IPS-20b (cell line): Measurements from ENCODE around the gene SLC37A1.

Experiments
- H3K27ac ChIP-seq: one replicate; pipeline ENCODE4 v1.5.1; 2013; ENCODE audit warnings: low read length
- H3K27me3 ChIP-seq: 2 replicates; pipeline ENCODE4 v1.6.1; 2013; ENCODE audit warnings: mild to moderate bottlenecking, low read length, inconsistent platforms; ENCODE audit not compliant: insufficient read depth
- H3K36me3 ChIP-seq: 2 replicates; pipeline ENCODE4 v1.6.1; 2013; ENCODE audit warnings: low read depth, mild to moderate bottlenecking, inconsistent platforms, low read length, moderate library complexity; ENCODE audit not compliant: insufficient read depth
- H3K4me1 ChIP-seq: 2 replicates; pipeline ENCODE4 v1.6.1; 2013; ENCODE audit warnings: mild to moderate bottlenecking, control low read depth, inconsistent platforms, low read length, moderate library complexity; ENCODE audit not compliant: insufficient read depth
- H3K4me3 ChIP-seq: 2 replicates; pipeline ENCODE4 v1.5.1; 2013; ENCODE audit warnings: mild to moderate bottlenecking, low read length, inconsistent platforms
- H3K9ac ChIP-seq: 2 replicates; pipeline ENCODE4 v1.6.1; 2013; ENCODE audit warnings: low read depth, mild to moderate bottlenecking, inconsistent platforms, low read length, moderate library complexity
- H3K9me3 ChIP-seq: 2 replicates; pipeline ENCODE4 v1.6.1; 2013; ENCODE audit warnings: mild to moderate bottlenecking, low read depth, low read length, inconsistent platforms; ENCODE audit not compliant: insufficient read depth

The SLC37A1 gene

DNA sequence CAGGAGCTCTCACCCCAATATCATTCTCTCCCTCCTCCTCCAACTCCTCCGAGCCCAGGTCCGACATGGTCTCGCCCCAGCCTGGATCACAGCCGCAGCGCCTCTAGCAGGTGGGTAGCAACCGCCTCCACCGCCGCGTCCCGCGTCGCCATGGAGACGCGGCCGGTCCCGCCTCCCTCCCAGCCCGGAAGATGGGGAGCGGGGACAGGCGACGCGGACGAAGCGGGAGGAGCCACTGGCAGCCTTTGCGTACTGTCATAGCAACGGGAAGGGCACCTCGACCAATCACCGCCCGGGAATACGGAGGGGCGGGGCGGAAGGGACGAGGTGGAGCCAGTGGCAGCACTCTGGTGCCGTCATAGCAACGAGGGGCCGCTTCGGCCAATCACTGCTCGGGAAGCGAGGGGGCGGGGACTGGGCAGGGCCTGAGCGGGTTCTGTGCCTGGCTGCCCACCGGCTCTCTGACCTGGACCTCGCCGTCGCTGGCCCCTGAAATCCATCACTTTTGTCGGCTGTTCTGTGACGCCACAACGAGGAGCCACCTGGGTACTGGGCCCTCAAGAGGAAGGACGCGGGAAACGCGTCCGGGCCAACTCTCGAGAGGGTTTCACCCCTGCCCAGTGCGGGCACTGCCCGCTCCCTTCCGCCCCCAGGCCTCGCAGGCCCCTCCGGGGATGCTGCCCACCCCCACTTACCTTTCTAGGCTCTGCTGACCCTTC is 17.4 kb upstream of the SLC37A1 start, which contains the start of gene RSPH1:
RSPH1 (minus strand) TSS at position 105 of the 719 bp plus-strand sequence; CDS start at position 67, 38 bp downstream.
- H3K36me3 ChIP-seq, result no peaks in the 10 kb centered on the region
- H3K4me3 ChIP-seq, result peak within 1 kb of the TSS; percentile 91
- H3K9ac ChIP-seq, result peak within 1 kb of the TSS; percentile 86; the same call in 1 of the 2 replicates
- peak within 1 kb of the TSS; percentile 59 for H3K27ac ChIP-seq
- H3K9me3 ChIP-seq, result no peaks in the 10 kb centered on the region
- peaks cover 11% of the 10 kb centered on the region for H3K27me3 ChIP-seq
- peaks cover 10% of the 10 kb centered on the region for H3K4me1 ChIP-seq

DNA sequence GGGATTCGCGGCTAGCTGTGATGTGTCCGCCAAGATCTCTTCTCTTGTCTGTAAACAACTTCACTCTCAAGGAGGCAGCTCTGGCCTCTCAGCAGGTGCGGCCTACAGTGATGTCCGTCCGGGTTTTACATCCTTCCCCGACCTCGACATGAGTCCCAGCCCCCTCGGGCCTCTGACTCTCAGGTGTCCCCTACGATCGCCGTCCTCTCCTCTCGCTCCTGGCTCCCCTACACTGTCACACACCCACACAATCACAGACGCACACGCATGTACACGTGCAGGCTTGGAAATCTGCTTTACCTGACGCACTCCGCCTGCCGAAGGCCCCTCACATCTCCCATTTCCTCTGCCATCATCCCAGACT is 16.8 kb upstream of the SLC37A1 start:
- peak overlapping the region; percentile 59 for H3K27ac ChIP-seq
- no peaks in the 10 kb centered on the region for H3K36me3 ChIP-seq
- peaks cover 11% of the 10 kb centered on the region for H3K27me3 ChIP-seq
- peak overlapping the region; percentile 86; the same call in 1 of the 2 replicates for H3K9ac ChIP-seq
- H3K4me3 ChIP-seq, result peak overlapping the region; percentile 91
- H3K4me1 ChIP-seq, result peaks cover 10% of the 10 kb centered on the region
- H3K9me3 ChIP-seq, result no peaks in the 10 kb centered on the region

DNA sequence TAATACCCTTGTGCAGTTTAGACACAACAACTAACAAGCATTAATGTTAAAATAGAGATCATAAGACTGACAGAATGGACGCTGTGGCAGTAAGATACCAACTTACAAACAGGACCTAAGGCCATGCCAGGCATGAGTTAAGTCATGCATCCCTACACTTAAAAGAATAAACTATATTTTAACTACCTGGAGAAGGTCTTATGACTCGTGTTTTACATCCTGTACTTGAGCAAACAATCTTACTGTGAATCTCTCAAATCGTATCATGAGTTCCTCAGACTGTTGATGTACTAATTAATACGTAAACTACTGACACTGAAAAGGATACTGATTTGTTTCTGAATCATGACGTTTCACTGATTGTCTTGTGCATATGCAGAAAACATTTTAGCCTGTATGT is 15.6 kb upstream of the SLC37A1 start:
- no peaks in the 10 kb centered on the region for H3K9me3 ChIP-seq
- H3K27ac ChIP-seq, result no peak overlapping the region
- H3K9ac ChIP-seq, result no peak overlapping the region

DNA sequence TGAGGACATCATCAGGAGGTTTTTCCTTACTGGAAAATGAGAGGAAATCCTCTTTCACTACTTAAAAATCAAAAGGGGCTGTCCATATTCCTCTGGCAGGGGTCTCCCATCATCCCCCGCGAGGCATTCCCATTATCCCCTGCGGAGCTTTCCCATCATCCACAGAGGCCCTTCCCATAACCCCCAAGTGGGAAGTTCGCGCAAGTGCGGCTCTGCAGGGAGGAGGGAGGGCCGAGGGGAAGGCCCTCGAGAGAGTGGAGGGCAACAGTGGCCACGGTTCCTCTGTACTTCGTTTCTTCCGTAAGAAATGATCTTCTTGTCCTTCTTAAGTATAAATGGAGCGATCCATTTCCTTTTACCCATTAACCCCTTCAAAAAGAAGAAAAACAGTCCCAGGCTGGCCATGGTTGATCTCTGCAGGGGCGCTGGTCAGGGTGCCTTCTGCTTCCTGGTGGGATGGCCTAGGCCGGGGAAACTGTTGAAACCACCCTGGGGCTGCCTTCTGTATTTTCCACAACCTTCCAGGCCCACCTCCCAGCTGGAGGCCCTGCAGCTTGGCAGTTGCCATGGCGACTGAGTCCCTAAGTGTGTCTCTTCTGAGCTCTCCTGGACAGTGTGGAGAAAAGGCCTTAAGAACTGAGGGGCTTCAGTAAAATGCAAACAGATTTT is 14.1 kb upstream of the SLC37A1 start:
- Histone ChIP-seq H3K36me3 (no peaks in the 10 kb centered on the region), H3K27me3 (peaks cover 11% of the 10 kb centered on the region), H3K4me1 (peaks cover 5% of the 10 kb centered on the region; the same call in 1 of the 2 replicates), H3K9ac (no peak overlapping the region), H3K27ac (no peak overlapping the region), H3K4me3 (no peak overlapping the region), H3K9me3 (no peaks in the 10 kb centered on the region)

More for the DNA sequence above, 15.6 kb upstream of the SLC37A1 start:
- Histone ChIP-seq H3K4me3 (no peak overlapping the region), H3K4me1 (peaks cover 8% of the 10 kb centered on the region), H3K27me3 (peaks cover 11% of the 10 kb centered on the region), H3K36me3 (no peaks in the 10 kb centered on the region)

DNA sequence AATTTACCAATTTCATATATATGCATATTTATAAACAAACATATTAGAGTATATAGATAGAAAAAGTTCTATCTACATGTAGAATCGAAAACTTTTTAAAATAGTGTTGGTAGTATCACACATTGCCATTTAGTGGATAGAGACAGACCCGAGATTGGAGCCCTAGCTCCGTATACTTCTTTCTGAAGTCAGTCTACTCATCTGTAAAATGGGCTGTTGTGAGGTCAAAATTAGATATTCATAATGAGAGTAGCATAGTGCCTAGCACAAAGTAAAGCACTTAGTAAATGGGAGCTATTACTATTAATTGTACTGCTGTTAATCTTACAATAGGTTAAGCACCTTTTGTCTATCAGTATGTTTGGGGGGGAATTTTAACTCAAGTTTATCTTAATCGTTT is 13.4 kb upstream of the SLC37A1 start:
- H3K9ac ChIP-seq, result no peak overlapping the region
- no peak overlapping the region for H3K27ac ChIP-seq
- no peaks in the 10 kb centered on the region for H3K36me3 ChIP-seq
- H3K4me3 ChIP-seq, result no peak overlapping the region
- peaks cover 13% of the 10 kb centered on the region for H3K27me3 ChIP-seq
- no peaks in the 10 kb centered on the region for H3K9me3 ChIP-seq
- H3K4me1 ChIP-seq, result peaks cover 5% of the 10 kb centered on the region; the same call in 1 of the 2 replicates

DNA sequence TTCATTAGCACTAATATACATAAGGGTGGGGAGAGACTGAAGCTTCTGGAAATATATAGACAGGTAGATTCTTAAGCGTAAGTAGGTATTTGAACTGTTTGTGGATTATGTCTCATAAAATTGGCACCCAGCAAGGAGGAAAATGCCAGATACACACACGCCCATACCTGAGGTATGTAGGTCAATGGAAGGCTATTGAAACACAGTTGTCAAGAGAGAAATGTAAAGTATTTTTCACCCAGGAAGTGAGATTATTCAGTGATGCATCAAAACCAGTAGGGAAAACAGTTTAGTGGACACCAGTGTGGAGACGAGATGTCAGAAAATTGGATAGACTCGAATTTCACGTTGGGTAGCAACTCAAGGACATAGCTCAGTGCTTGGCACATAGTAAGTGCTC is 12.9 kb upstream of the SLC37A1 start:
- H3K27ac ChIP-seq, result no peak overlapping the region
- no peak overlapping the region for H3K9ac ChIP-seq
- H3K4me3 ChIP-seq, result no peak overlapping the region
- H3K36me3 ChIP-seq, result no peaks in the 10 kb centered on the region
- peaks cover 5% of the 10 kb centered on the region; the same call in 1 of the 2 replicates for H3K4me1 ChIP-seq
- H3K27me3 ChIP-seq, result peaks cover 10% of the 10 kb centered on the region; the same call in 1 of the 2 replicates
- H3K9me3 ChIP-seq, result no peaks in the 10 kb centered on the region

DNA sequence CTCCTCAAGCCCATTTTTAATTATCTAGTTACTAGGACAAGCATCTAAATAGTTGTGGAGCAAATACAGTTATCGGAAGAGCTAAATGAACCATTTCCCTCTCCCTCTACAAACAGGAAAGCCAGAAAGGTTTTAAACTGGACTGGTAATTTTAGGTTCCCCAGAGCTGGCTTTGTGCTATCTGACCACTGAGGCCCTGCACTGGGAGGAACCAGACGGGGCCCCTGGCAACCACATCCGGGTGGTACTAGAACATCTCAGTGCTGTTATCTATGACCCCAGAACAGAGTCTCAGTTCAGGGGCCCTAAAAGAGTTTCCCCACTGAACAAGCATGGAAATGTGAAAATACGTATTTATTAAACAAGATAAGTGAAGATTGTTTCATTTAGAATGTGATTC is 9.9 kb upstream of the SLC37A1 start:
- H3K9me3 ChIP-seq, result no peaks in the 10 kb centered on the region
- peaks cover 5% of the 10 kb centered on the region for H3K4me1 ChIP-seq
- H3K36me3 ChIP-seq, result no peaks in the 10 kb centered on the region
- no peak overlapping the region for H3K27ac ChIP-seq
- H3K27me3 ChIP-seq, result peaks cover 8% of the 10 kb centered on the region; the same call in 1 of the 2 replicates
- no peak overlapping the region for H3K9ac ChIP-seq
- no peak overlapping the region for H3K4me3 ChIP-seq

DNA sequence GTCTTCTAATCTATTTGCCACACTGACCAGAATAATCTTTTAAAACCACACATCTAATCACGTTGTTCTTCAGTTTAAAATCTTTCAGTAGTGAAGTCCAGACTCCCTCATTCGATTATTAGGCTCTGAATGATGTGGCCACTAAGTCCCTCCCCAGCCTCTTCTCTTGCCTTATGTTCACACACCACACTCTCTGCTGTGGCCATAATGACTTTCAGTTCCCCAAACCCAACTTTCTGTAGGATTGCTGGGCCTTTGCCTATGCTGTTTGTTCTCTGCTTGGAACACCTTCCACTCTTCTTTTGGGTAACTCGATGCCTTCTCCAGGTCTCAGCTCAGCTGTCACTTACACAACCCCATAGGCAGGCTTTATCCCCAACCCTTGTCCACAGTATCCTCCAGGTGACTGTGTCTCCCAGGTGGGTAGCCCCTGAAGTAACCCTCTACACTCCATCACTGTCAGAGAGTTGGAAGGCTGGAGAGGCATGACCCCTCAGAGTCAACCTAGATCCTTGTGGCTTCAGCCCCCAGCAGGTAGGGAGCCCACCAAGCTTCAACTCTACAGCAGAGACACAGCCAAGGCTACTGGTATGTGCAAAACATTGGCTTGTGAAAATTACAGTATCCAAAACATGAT is 8.4 kb upstream of the SLC37A1 start:
- Histone ChIP-seq H3K27me3 (peaks cover 8% of the 10 kb centered on the region; the same call in 1 of the 2 replicates), H3K27ac (no peak overlapping the region), H3K9me3 (no peaks in the 10 kb centered on the region), H3K9ac (no peak overlapping the region), H3K36me3 (no peaks in the 10 kb centered on the region), H3K4me1 (peaks cover 3% of the 10 kb centered on the region), H3K4me3 (no peak overlapping the region)

DNA sequence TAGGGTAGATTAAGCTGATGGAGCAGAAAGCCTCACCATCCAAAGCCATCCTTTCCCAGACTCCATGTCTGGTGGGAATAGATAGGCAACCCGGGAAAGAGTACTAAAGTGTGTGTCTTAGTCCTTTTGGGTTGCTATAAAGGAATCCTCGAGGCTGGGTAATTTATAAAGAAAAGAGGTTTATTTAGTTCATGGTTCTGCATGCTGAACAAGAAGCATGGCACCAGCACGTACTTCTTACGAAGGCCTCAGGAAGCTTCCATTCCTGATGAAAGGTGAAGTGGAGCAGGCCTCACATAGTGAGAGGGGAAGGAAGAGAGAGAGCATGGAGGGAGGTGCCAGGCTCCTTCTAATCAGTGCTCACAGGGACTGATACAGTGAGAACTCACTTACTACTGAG is 6.2 kb upstream of the SLC37A1 start:
- no peak overlapping the region for H3K4me3 ChIP-seq

DNA sequence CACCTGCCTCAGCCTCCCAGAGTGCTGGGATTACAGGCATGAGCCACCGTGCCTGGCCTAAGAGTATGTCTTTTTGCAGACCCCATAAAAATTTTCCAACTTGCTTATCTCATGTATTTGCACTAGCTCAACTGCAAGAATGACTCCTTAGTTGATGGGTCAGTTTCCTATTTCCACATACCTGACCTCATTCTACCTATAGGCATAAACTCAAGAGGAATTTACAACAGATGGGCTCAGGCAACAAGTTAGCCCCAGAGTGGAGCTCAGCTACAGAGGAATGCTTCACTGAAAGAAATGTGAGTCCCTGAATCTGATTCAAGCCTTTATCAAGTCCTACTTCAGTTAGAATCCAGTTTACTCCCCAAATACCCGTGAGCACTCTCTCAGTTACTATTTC is 5.3 kb upstream of the SLC37A1 start:
- H3K27ac ChIP-seq, result no peak overlapping the region
- H3K4me1 ChIP-seq, result peaks cover 14% of the 10 kb centered on the region
- H3K9me3 ChIP-seq, result no peaks in the 10 kb centered on the region

More for the DNA sequence above, 6.2 kb upstream of the SLC37A1 start:
- no peaks in the 10 kb centered on the region for H3K9me3 ChIP-seq
- H3K27me3 ChIP-seq, result peaks cover 18% of the 10 kb centered on the region; the same call in 1 of the 2 replicates
- no peaks in the 10 kb centered on the region for H3K36me3 ChIP-seq
- no peak overlapping the region for H3K9ac ChIP-seq
- peaks cover 6% of the 10 kb centered on the region for H3K4me1 ChIP-seq
- no peak overlapping the region for H3K27ac ChIP-seq

DNA sequence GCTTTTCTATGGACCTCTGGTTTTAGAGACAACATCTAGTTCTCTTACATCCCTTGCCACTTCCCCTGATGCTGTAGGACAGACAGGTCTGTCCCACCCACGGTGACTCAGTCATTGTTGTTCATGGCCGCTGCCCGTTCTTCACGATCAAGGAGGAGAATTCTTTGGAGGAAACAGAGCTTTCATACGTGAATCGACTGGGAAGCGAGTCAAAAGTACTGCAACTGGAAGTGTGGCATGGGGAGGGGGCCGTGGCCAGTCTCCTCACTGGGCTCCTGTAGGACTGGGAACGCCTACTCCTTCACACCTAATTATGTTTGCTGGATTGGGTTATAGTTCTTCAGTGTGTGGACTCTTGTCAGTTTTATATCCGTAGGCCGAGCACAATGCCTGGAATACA is 4.4 kb upstream of the SLC37A1 start:
- Histone ChIP-seq H3K9ac (no peak overlapping the region), H3K9me3 (no peaks in the 10 kb centered on the region), H3K36me3 (no peaks in the 10 kb centered on the region), H3K27ac (no peak overlapping the region), H3K4me3 (no peak overlapping the region), H3K27me3 (peaks cover 28% of the 10 kb centered on the region; the same call in 1 of the 2 replicates), H3K4me1 (peaks cover 14% of the 10 kb centered on the region)

More for the DNA sequence above, 5.3 kb upstream of the SLC37A1 start:
- Histone ChIP-seq H3K27me3 (peaks cover 27% of the 10 kb centered on the region; the same call in 1 of the 2 replicates), H3K9ac (no peak overlapping the region), H3K36me3 (no peaks in the 10 kb centered on the region), H3K4me3 (no peak overlapping the region)
